Psoas muscle (tissue), 8 donors: Measurements from ENCODE around the gene SGMS1. TPM values are rescaled to one million over a fixed set of nuclear protein-coding genes. Genes with fewer than 3 reads are reported as not detected.
A peak's percentile ranks its signal among the peaks of the same experiment; 100 is the strongest.
"Not testable (repeated sequence)": the region's sequence is repeated elsewhere in the genome, so short reads cannot be mapped to it uniquely, and the experiment has no call there.

Experiments
- ATAC-seq, 4 donors: fragments of 200-7000 bp; cut with Tn5 transposase; one replicate each; pipeline ENCODE4 v1.9.1; 2020; ENCODE audit warnings: moderate library complexity in 3 of 4, mild to moderate bottlenecking in 2 of 4
- DNase-seq, 2 donors: peaks; one replicate each; pipeline ENCODE4 v3.0.0-alpha.2; 2020
- H3K27ac ChIP-seq: fragments of 200-600 bp; one replicate; pipeline ENCODE4 v1.8.0; 2022
- H3K27me3 ChIP-seq, 3 donors: fragments of 200-600 bp in 1 of 3; one replicate each; pipeline versions ENCODE4 v1.6.1 to v1.8.0; 2013 to 2022; ENCODE audit warnings: low read length in 2 of 3, mild to moderate bottlenecking in 2 of 3, moderate library complexity in 1 of 3; ENCODE audit not compliant: insufficient read depth in 3 of 3
- H3K36me3 ChIP-seq, 2 donors: fragments of 200-600 bp in 1 of 2; one replicate each; pipeline versions ENCODE4 v1.6.1 to v1.8.0; 2013 to 2022; ENCODE audit warnings: low read depth in 1 of 2, mild to moderate bottlenecking in 1 of 2, moderate library complexity in 1 of 2; ENCODE audit not compliant: insufficient read depth in 1 of 2
- H3K4me1 ChIP-seq: fragments of 200-600 bp; one replicate; pipeline ENCODE4 v1.8.0; 2022
- H3K4me3 ChIP-seq: fragments of 200-600 bp; one replicate; pipeline ENCODE4 v1.8.0; 2022; ENCODE audit warnings: mild to moderate bottlenecking
- H3K9me3 ChIP-seq: fragments of 200-600 bp; one replicate; pipeline ENCODE4 v1.8.0; 2022
- CTCF ChIP-seq: fragments of 200-600 bp; IDR thresholded peaks from one replicate; pipeline ENCODE4 v1.8.0; 2022; ENCODE audit warnings: antibody characterized with exemption
- WGBS, 3 donors: extraction: QIAGEN DNeasy Blood & Tissue Kit; methylation state at CpG; one replicate each; pipeline versions ENCODE4 v1.1.6 to v1.1.7; 2013; 5-methylcytosine and 5-hydroxymethylcytosine counted together
- intact Hi-C, 2 donors: fragments of 100-400 bp; cut with DNase I; formaldehyde crosslinking; loops; one replicate each; pipeline versions ENCODE4 v1.11.0 to v1.14.2; 2022
- polyA plus RNA-seq, 3 donors: library from polyadenylated mRNA; stranded (reverse); fragments of 200-250 nt; gene quantifications; one replicate each; pipeline ENCODE4 v1.2.3, GENCODE V29; 2013
- total RNA-seq, 4 donors: library from RNA; stranded (reverse); fragmentation: NEBNext Ultra II Directional in 2 of 4; extraction: Animal tissue kit (Norgen Biotek cat#: 25700) in 2 of 4; gene quantifications; one replicate each; pipeline versions ENCODE4 v1.2.1 to v1.2.4, GENCODE V29; 2021 to 2023
- donor health status: healthy with polysubstance abuse.
- donor health status: DM: no; HTN: no; CAD: no; lungs with moderate emphysema.
- donor health status: Bipolar disorder and iron deficiency.
- donor health status: healthy.
- donor health status: DM: yes; HTN: yes; CAD: no.
- donor health status: DM: no; HTN: no; CAD: no.
- donor health status: DM: no; HTN: no; CAD: no.
- donor health status: DM: yes; HTN: yes; CAD: no.

SGMS1 gene
- total and polyA plus RNA-seq, 7 donors = 6.2 to 16.7 (median 11.3) TPM

GRCh38 chr10:50426485-50426884 is 197.3 kb downstream of the SGMS1 start:
- Histone ChIP-seq H3K4me1 (peaks cover 15% of the 10 kb centered on the region), H3K36me3 (no peaks in the 10 kb centered on the region), H3K27ac (no peak overlapping the region), H3K27me3 (no peaks in the 10 kb centered on the region), H3K4me3 (no peak overlapping the region), H3K9me3 (no peaks in the 10 kb centered on the region)
- DNase-seq (no peak), ATAC-seq (no peak)
- WGBS, 3 donors = 63 to 100% (median 73%) methylated on average over 1 of the region's 1 CpG
- no peak for TF ChIP-seq CTCF
- intact Hi-C loops = no loop called here

GRCh38 chr10:50425215-50425614 is 198.5 kb downstream of the SGMS1 start:
- ATAC-seq, DNase-seq, intact Hi-C loops, H3K9me3 ChIP-seq, H3K27ac ChIP-seq, H3K4me3 ChIP-seq, H3K27me3 ChIP-seq, H3K4me1 ChIP-seq, H3K36me3 ChIP-seq: not testable (repeated sequence)
- WGBS, 3 donors = 94 to 100% (median 100%) methylated on average over 1 of the region's 1 CpG

GRCh38 chr10:50423448-50423847 is 200.3 kb downstream of the SGMS1 start:
- H3K4me1 ChIP-seq = peaks cover 13% of the 10 kb centered on the region
- no peak for TF ChIP-seq CTCF
- no peak for DNase-seq
- H3K27ac ChIP-seq = no peak overlapping the region
- 78 to 93% (median 78%) methylated on average over 3 of the region's 3 CpGs for WGBS, 3 donors
- no peak overlapping the region for H3K4me3 ChIP-seq
- intact Hi-C loops = loop anchor here in 1 of 2 donors (2.0 to 5.0 kb wide), 2 partner anchors 47 to 199 kb away; partner anchors contain the start of gene SGMS1
- H3K27me3 ChIP-seq = no peaks in the 10 kb centered on the region
- ATAC-seq = no peak
- no peaks in the 10 kb centered on the region for H3K9me3 ChIP-seq
- H3K36me3 ChIP-seq = no peaks in the 10 kb centered on the region

- TF ChIP-seq CTCF = no peak
- DNase-seq (no peak), ATAC-seq (no peak)
- no peaks in the 10 kb centered on the region for H3K27me3 ChIP-seq
- H3K4me1 ChIP-seq = peaks cover 19% of the 10 kb centered on the region
- no peak overlapping the region for H3K27ac ChIP-seq
- no peaks in the 10 kb centered on the region for H3K9me3 ChIP-seq
- no peak overlapping the region for H3K4me3 ChIP-seq
- 45 to 51% (median 50%) methylated on average over 4 of the region's 4 CpGs for WGBS, 3 donors
- no peaks in the 10 kb centered on the region for H3K36me3 ChIP-seq
- intact Hi-C loops = loop anchor here in 1 of 2 donors (2.0 to 5.0 kb wide), 2 partner anchors 45 to 200 kb away; partner anchors contain the start of gene SGMS1
Measured at GRCh38 chr10:50422259-50422658, 201.5 kb downstream of the SGMS1 start.

GRCh38 chr10:50421026-50421719 is 202.6 kb downstream of the SGMS1 start:
- H3K36me3 ChIP-seq = no peaks in the 10 kb centered on the region
- no peaks in the 10 kb centered on the region for H3K9me3 ChIP-seq
- H3K27me3 ChIP-seq = no peaks in the 10 kb centered on the region
- H3K4me1 ChIP-seq = peaks cover 24% of the 10 kb centered on the region
- DNase-seq = no peak
- no peak overlapping the region for H3K27ac ChIP-seq
- H3K4me3 ChIP-seq = no peak overlapping the region
- peak; percentile 59 for TF ChIP-seq CTCF
- intact Hi-C loops = loop anchor here in 1 of 2 donors (5.0 kb wide), 1 partner anchor 201 kb away; the partner anchor contains the start of gene SGMS1
- ATAC-seq = peak in 2 of 4 donors; percentile 39 to 53
- WGBS, 3 donors = 87 to 90% (median 88%) methylated on average over 6 of the region's 6 CpGs
